ENCODE data around the gene SIGLEC8.

SIGLEC8 gene

DNA sequence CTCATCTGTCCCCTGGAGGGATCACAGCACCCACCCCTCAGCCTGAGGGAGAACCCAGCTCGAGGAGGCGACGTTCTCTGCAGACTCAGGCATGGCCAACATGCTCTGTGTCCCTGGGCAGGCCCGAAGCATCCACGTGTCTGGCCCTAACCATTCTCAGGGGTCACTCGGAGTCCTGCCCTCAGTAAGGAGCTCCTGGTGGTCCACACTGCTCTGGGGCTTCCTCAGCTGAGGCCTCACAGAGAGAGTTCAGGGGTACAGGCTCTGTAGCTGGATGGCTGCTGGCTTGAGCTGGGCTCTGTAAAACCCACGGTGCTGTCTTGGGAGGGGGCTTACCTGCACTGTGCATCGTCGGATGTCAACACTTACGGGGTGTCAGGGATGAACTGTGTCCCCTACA is 4.4 kb upstream of the SIGLEC8 start:
- TF ChIP-seq, protein P1, sequence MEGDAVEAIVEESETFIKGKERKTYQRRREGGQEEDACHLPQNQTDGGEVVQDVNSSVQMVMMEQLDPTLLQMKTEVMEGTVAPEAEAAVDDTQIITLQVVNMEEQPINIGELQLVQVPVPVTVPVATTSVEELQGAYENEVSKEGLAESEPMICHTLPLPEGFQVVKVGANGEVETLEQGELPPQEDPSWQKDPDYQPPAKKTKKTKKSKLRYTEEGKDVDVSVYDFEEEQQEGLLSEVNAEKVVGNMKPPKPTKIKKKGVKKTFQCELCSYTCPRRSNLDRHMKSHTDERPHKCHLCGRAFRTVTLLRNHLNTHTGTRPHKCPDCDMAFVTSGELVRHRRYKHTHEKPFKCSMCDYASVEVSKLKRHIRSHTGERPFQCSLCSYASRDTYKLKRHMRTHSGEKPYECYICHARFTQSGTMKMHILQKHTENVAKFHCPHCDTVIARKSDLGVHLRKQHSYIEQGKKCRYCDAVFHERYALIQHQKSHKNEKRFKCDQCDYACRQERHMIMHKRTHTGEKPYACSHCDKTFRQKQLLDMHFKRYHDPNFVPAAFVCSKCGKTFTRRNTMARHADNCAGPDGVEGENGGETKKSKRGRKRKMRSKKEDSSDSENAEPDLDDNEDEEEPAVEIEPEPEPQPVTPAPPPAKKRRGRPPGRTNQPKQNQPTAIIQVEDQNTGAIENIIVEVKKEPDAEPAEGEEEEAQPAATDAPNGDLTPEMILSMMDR (conservative IDR thresholded peaks at IDR 0.05) = no peak
- H3K27ac ChIP-seq = no peak overlapping the region

DNA sequence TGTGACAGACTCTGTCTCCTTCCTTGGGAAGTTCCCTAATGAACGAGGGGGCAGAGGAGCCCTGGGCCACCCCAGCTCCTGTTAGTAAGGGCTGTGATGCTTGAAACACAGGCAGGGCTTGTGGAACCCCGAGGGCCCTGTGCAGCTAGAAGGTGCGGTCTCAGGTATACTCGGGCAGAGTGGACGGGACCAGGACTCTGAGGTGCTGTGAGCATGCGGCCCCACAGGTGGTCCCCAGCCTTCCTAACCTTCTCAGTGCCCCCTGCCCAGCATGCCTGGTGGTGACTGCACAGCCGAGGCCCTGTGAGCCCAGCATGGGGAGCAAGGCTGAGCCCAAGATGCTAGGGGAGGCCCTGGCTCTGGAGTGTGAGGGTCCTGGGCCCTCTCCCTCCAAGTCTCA is 4.0 kb upstream of the SIGLEC8 start:
- no peak for TF ChIP-seq ZFX (IDR thresholded peaks at IDR 0.05)
- TF ChIP-seq, protein P1 (conservative IDR thresholded peaks at IDR 0.05) = no peak
- no peak overlapping the region for H3K27ac ChIP-seq

DNA sequence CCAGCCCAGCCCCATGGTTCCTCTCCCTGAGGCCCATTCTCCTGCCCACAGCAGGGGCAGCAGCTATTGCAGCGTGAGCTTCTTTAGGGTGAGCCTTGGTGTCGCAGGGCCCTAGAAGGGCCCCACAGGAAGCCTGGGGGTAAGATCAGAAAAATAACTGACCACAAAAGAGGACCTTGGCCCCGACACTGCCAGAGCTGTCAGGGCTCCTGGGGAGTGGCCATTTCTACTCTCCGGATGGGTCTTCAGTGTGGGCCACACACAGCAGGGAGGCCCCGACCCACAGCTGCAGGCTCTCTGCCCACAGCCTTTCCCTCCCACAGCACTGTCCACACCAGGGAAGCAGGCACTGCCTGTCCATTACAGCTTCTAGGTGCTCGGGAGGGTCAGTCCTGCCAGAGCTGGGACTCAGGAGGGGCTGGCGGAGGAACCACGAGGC is 3.5 kb upstream of the SIGLEC8 start:
- no peak overlapping the region for H3K27ac ChIP-seq
- TF ChIP-seq, protein P1 (conservative IDR thresholded peaks at IDR 0.05) = no peak
- TF ChIP-seq ZFX (IDR thresholded peaks at IDR 0.05) = no peak

DNA sequence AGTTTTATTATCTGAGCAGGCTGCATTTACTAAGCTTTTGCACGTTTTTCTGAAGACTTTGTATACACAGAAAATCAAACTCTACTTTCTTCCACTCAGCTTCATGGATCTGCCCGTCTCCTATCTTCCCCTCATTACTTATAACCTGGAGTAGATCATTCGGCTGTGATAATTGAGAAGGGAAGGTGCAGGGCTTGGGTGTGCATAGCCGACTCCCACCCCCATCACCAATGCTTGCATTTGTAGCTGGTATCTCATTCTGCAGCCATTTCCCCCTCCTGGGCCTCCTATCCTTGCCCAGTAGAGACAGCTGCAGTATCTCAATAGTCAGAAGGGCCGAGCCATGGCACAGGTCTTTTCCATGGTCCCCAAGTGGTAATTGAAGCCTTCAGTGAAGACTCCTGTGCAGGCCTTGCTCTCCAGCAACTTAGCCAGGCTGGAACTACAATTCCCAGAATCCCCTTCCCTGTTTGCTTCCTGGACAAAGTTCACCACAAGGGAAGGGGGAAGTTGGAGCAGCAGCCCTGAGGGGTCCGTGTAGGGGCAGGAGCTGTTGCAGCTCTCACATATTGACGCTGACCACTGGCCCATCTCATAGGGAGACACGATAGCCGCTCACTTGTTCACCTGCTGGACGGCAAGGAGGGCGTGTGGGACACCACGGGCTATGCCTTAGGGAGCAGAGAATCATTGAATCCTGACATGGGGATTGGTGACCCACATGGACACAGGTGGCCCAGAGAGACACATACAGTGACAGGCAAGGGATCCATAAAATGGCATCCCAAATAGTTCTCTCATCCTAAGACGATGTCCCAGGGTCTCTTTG is 2.1 kb upstream of the SIGLEC8 start:
- H3K27ac ChIP-seq = no peak overlapping the region
- TF ChIP-seq ZFX (IDR thresholded peaks at IDR 0.05) = no peak
- TF ChIP-seq, protein P1 (conservative IDR thresholded peaks at IDR 0.05) = no peak

GRCh38 chr19:51458899-51459505 is 748 bp upstream of the SIGLEC8 start:
- no peak for TF ChIP-seq ZFX (IDR thresholded peaks at IDR 0.05)
- TF ChIP-seq, protein P1 (conservative IDR thresholded peaks at IDR 0.05) = no peak
- no peak overlapping the region for H3K27ac ChIP-seq

GRCh38 chr19:51457351-51458013 is 772 bp downstream of the SIGLEC8 start:
- H3K27ac ChIP-seq = no peak overlapping the region
- no peak for TF ChIP-seq ZFX (IDR thresholded peaks at IDR 0.05)
- TF ChIP-seq, protein P1 (conservative IDR thresholded peaks at IDR 0.05) = no peak

All from C4-2B (cell line).